ENCODE results near the gene CSH1.

- TF ChIP-seq POLR2AphosphoS5 (IDR thresholded peaks at IDR 0.05; ENCODE audit: borderline replicate concordance, low read depth, low read length) (no peak), EZH2 (IDR thresholded peaks at IDR 0.05) (no peak), FOXP2 (optimal IDR thresholded peaks at IDR 0.05; ENCODE audit: control extremely low read depth, extremely low read length, insufficient read depth) (no peak)
Observed at GRCh38 chr17:63944736-63945499, 48.5 kb upstream of the CSH1 start.

All from SK-N-MC (cell line).